ENCODE results near the gene SNAPIN.

GRCh38 chr1:153640861-153641260 lies 17.6 kb upstream of the SNAPIN start:
- TF ChIP-seq POLR2AphosphoS5 (IDR thresholded peaks at IDR 0.05) (no peak), CTCF (IDR thresholded peaks at IDR 0.05) (no peak), POLR2A (IDR thresholded peaks at IDR 0.05) (no peak)
